Liver (tissue), 3 donors: ENCODE results near the gene TTC34.

ENCODE experiments used
- FOXA2 ChIP-seq: IDR thresholded peaks from 2 replicates; pipeline ENCODE4 v1.6.1; 2016; ENCODE audit warnings: antibody characterized with exemption
- SP1 ChIP-seq: IDR thresholded peaks from 2 replicates; pipeline ENCODE4 v1.6.1; 2018; ENCODE audit warnings: antibody characterized with exemption, mild to moderate bottlenecking
- TAF1 ChIP-seq: conservative IDR thresholded peaks from 2 replicates; pipeline ENCODE4 v1.6.1; 2016; ENCODE audit warnings: antibody characterized with exemption, mild to moderate bottlenecking
- TF ChIP-seq, protein P1 (sequence below): IDR thresholded peaks from 2 replicates; pipeline ENCODE4 v1.6.1; 2016; ENCODE audit warnings: antibody characterized with exemption
- TF ChIP-seq, protein P2 (sequence below): fragments of 150-350 bp; IDR thresholded peaks from 2 replicates; pipeline ENCODE4 v1.5.1; 2017; ENCODE audit warnings: improper control_type of control experiment, low read depth, low read length; ENCODE audit not compliant: missing input control
- TF ChIP-seq, protein P3 (sequence below): IDR thresholded peaks from 2 replicates; pipeline ENCODE4 v1.6.1; 2016; ENCODE audit warnings: antibody characterized with exemption, mild to moderate bottlenecking
- TF ChIP-seq, protein P4 (sequence below): IDR thresholded peaks from 2 replicates; pipeline ENCODE4 v1.6.1; 2016; ENCODE audit warnings: antibody characterized with exemption
- donor health status: healthy.
- donor health status: healthy.

DNA sequence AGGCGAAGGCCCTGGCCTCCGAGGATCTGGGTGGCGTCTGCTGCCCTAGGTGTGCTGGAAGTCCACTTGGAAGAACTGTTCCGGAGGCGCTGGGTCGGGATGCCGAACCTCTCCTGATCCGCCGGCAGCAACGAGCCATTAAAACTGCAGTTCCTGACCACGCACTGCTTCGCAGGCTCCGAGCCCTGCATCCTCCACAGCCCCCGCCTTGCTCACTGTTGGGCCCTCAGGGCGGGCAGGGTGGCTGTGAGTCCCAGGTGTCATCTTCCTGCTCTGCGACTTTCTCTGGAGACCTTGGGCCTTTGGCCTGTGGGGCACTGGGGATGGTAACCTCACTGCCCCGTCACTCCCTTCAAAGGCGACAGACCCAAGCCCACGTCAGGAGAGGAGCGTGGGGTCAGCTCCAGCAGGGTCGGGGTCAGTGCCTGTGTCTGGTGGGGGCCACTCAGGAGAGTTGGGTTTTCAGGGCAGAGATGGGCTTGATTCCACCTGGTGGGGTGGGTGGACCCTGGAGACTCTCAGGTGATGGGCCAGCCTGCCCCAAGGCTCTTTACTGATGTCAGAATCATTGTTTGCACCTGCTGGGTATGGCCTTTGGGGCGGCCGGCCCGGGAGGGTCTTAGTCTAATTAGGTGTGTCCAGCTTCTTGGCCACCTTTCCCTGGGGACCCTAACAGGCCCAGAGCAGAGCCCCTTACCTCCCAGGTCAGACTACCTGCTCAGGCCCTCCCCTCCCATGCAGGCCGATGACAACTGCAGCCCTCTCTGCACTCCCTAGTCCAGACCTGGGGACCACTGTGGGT is 211.9 kb downstream of the TTC34 start:
- TF ChIP-seq, protein P1, sequence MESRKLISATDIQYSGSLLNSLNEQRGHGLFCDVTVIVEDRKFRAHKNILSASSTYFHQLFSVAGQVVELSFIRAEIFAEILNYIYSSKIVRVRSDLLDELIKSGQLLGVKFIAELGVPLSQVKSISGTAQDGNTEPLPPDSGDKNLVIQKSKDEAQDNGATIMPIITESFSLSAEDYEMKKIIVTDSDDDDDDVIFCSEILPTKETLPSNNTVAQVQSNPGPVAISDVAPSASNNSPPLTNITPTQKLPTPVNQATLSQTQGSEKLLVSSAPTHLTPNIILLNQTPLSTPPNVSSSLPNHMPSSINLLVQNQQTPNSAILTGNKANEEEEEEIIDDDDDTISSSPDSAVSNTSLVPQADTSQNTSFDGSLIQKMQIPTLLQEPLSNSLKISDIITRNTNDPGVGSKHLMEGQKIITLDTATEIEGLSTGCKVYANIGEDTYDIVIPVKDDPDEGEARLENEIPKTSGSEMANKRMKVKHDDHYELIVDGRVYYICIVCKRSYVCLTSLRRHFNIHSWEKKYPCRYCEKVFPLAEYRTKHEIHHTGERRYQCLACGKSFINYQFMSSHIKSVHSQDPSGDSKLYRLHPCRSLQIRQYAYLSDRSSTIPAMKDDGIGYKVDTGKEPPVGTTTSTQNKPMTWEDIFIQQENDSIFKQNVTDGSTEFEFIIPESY, result no peak
- TF ChIP-seq, protein P2, sequence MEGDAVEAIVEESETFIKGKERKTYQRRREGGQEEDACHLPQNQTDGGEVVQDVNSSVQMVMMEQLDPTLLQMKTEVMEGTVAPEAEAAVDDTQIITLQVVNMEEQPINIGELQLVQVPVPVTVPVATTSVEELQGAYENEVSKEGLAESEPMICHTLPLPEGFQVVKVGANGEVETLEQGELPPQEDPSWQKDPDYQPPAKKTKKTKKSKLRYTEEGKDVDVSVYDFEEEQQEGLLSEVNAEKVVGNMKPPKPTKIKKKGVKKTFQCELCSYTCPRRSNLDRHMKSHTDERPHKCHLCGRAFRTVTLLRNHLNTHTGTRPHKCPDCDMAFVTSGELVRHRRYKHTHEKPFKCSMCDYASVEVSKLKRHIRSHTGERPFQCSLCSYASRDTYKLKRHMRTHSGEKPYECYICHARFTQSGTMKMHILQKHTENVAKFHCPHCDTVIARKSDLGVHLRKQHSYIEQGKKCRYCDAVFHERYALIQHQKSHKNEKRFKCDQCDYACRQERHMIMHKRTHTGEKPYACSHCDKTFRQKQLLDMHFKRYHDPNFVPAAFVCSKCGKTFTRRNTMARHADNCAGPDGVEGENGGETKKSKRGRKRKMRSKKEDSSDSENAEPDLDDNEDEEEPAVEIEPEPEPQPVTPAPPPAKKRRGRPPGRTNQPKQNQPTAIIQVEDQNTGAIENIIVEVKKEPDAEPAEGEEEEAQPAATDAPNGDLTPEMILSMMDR, result no peak
- TF ChIP-seq FOXA2 (no peak), TAF1 (no peak), SP1 (no peak)
- TF ChIP-seq, protein P3, sequence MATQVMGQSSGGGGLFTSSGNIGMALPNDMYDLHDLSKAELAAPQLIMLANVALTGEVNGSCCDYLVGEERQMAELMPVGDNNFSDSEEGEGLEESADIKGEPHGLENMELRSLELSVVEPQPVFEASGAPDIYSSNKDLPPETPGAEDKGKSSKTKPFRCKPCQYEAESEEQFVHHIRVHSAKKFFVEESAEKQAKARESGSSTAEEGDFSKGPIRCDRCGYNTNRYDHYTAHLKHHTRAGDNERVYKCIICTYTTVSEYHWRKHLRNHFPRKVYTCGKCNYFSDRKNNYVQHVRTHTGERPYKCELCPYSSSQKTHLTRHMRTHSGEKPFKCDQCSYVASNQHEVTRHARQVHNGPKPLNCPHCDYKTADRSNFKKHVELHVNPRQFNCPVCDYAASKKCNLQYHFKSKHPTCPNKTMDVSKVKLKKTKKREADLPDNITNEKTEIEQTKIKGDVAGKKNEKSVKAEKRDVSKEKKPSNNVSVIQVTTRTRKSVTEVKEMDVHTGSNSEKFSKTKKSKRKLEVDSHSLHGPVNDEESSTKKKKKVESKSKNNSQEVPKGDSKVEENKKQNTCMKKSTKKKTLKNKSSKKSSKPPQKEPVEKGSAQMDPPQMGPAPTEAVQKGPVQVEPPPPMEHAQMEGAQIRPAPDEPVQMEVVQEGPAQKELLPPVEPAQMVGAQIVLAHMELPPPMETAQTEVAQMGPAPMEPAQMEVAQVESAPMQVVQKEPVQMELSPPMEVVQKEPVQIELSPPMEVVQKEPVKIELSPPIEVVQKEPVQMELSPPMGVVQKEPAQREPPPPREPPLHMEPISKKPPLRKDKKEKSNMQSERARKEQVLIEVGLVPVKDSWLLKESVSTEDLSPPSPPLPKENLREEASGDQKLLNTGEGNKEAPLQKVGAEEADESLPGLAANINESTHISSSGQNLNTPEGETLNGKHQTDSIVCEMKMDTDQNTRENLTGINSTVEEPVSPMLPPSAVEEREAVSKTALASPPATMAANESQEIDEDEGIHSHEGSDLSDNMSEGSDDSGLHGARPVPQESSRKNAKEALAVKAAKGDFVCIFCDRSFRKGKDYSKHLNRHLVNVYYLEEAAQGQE, result no peak
- TF ChIP-seq, protein P4, sequence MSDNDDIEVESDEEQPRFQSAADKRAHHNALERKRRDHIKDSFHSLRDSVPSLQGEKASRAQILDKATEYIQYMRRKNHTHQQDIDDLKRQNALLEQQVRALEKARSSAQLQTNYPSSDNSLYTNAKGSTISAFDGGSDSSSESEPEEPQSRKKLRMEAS, result no peak
